GM23248 (cell line): Measurements from ENCODE around the gene CRYBB1. TPM values are rescaled to one million over a fixed set of nuclear protein-coding genes. Genes with fewer than 3 reads are reported as not detected.

Source experiments
- DNase-seq: peaks from one replicate; pipeline ENCODE4 v3.0.0-alpha.2; 2015
- H2AFZ ChIP-seq: fragments of 200-600 bp; sonication (generic); 2 replicates; pipeline ENCODE4 v1.6.1; 2016; ENCODE audit warnings: antibody characterized with exemption
- H3F3A ChIP-seq: fragments of 200-600 bp; sonication (generic); 2 replicates; pipeline ENCODE4 v1.6.1; 2016; ENCODE audit warnings: mild to moderate bottlenecking, antibody characterized with exemption, mixed run types; ENCODE audit not compliant: insufficient read depth
- H3K27ac ChIP-seq: fragments of 200-600 bp; sonication (generic); 2 replicates; pipeline ENCODE4 v1.5.1; 2016; ENCODE audit warnings: mild to moderate bottlenecking
- H3K27me3 ChIP-seq: fragments of 200-600 bp; sonication (generic); replicated peaks from 2 replicates; pipeline ENCODE4 v1.6.1; 2016; ENCODE audit warnings: mild to moderate bottlenecking; ENCODE audit not compliant: insufficient read depth
- H3K36me3 ChIP-seq: fragments of 200-600 bp; sonication (generic); 2 replicates; pipeline ENCODE4 v1.6.1; 2016; ENCODE audit warnings: low read depth, mild to moderate bottlenecking
- H3K4me1 ChIP-seq: fragments of 200-600 bp; sonication (generic); 2 replicates; pipeline ENCODE4 v1.6.1; 2016; ENCODE audit warnings: mild to moderate bottlenecking; ENCODE audit not compliant: insufficient read depth
- H3K4me2 ChIP-seq: fragments of 200-600 bp; sonication (generic); one replicate; pipeline ENCODE4 v1.6.1; 2016; ENCODE audit warnings: mild to moderate bottlenecking; ENCODE audit not compliant: unreplicated experiment
- H3K4me3 ChIP-seq: fragments of 200-600 bp; sonication (generic); 2 replicates; pipeline ENCODE4 v1.5.1; 2016; ENCODE audit warnings: mild to moderate bottlenecking
- H3K79me2 ChIP-seq: fragments of 200-600 bp; sonication (generic); 2 replicates; pipeline ENCODE4 v1.6.1; 2016; ENCODE audit warnings: mild to moderate bottlenecking; ENCODE audit not compliant: insufficient read depth
- H3K9ac ChIP-seq: fragments of 200-600 bp; sonication (generic); 2 replicates; pipeline ENCODE4 v1.6.1; 2016; ENCODE audit warnings: mild to moderate bottlenecking
- H3K9me2 ChIP-seq: fragments of 200-600 bp; sonication (generic); 2 replicates; pipeline ENCODE4 v1.6.1; 2016; ENCODE audit warnings: mixed run types, mild to moderate bottlenecking, moderate library complexity; ENCODE audit not compliant: insufficient read depth
- H3K9me3 ChIP-seq: fragments of 200-600 bp; sonication (generic); one replicate; pipeline ENCODE4 v1.6.1; 2017; ENCODE audit warnings: low read depth
- H4K20me1 ChIP-seq: fragments of 200-600 bp; sonication (generic); 2 replicates; pipeline ENCODE4 v1.6.0; 2016; ENCODE audit not compliant: insufficient read depth
- EZH2 ChIP-seq: fragments of 200-600 bp; sonication (generic); IDR thresholded peaks from 2 replicates; pipeline ENCODE4 v1.6.1; 2018; ENCODE audit warnings: antibody characterized with exemption, mild to moderate bottlenecking; ENCODE audit not compliant: insufficient read depth, poor library complexity, severe bottlenecking
- EZH2phosphoT487 ChIP-seq: fragments of 200-600 bp; sonication (generic); IDR thresholded peaks from 2 replicates; pipeline ENCODE4 v1.6.1; 2018; ENCODE audit warnings: antibody characterized with exemption, moderate library complexity, mild to moderate bottlenecking, low read depth; ENCODE audit not compliant: insufficient read depth
- WGBS, 2 experiments: methylation state at CpG; one replicate each; pipeline ENCODE4 v1.1.6; 2015 to 2017; ENCODE audit warnings: low lambda C conversion rate in 2 of 2, low coverage in 1 of 2; ENCODE audit errors: missing lambda C conversion rate in 2 of 2; 5-methylcytosine and 5-hydroxymethylcytosine counted together
- in situ Hi-C: fragments of 300-500 bp; cut with MboI; formaldehyde crosslinking; loops from 2 replicates; pipeline ENCODE4 v1.15.0; 2020
- polyA plus RNA-seq: library from polyadenylated mRNA; unstranded; fragments of >200 nt; fragmentation: Nextera tagmentation; extraction: Ambion mirVana; gene quantifications from 2 replicates; pipeline ENCODE4 v1.2.1, GENCODE V29; 2016
- total RNA-seq: library from RNA; depleted of rRNA; stranded (reverse); fragments of >200 nt; shearing (Covaris generic); gene quantifications from 2 replicates; pipeline ENCODE4 v1.2.3, GENCODE V29; 2014

The CRYBB1 gene
- total and polyA plus RNA-seq, 2 experiments from 2014 or later, result not detected

GRCh38 chr22:26623984-26624383 is 6.2 kb upstream of the CRYBB1 start:
- in situ Hi-C loops, result no loop called here
- no peak overlapping the region for H2AFZ ChIP-seq
- no peak overlapping the region for H3K4me2 ChIP-seq
- no peak overlapping the region for H3K9ac ChIP-seq
- no peak overlapping the region for H3K27ac ChIP-seq
- DNase-seq, result no peak
- H3K9me2 ChIP-seq, result no peaks in the 10 kb centered on the region
- no peaks in the 10 kb centered on the region for H3K9me3 ChIP-seq
- WGBS, 2 experiments, result 54 to 67% methylated on average over 1 of the region's 1 CpG
- TF ChIP-seq EZH2phosphoT487 (no peak), EZH2 (no peak)
- H3K4me1 ChIP-seq, result no peaks in the 10 kb centered on the region
- H4K20me1 ChIP-seq, result no peaks in the 10 kb centered on the region
- H3K27me3 ChIP-seq, result peaks cover 12% of the 10 kb centered on the region; the same call in 1 of the 2 replicates
- no peak overlapping the region for H3K4me3 ChIP-seq
- H3K36me3 ChIP-seq, result no peaks in the 10 kb centered on the region
- H3K79me2 ChIP-seq, result no peaks in the 10 kb centered on the region
- no peaks in the 10 kb centered on the region for H3F3A ChIP-seq

DNA sequence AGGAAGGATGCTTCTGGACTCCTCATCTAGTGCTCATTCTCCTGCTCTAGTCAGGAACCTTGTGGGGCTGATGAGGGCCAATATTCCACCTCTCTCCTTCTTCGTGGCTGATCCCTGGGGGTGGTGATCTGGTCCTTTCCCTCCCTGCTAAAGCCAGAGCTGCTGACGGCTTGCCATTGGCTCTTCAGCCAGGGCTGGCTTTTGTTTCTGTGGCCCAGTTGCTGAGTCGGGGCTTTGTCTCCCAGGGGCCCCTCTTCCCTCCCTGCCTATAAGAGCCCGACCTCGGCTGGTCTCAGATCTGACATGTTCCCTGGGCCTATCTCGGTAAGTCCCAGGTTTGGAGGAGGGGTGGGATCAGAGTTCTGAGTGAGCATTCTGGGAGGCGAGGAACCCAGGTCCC is 3.8 kb upstream of the CRYBB1 start, which contains the start of gene CRYBA4:
Gene CRYBA4, plus strand, starts transcription at position 301 of the 400 bp plus-strand sequence. CDS start 634 bp downstream, outside the sequence.
- no peak within 1 kb of the TSS for H3K9ac ChIP-seq
- no peak for TF ChIP-seq EZH2
- no peak for TF ChIP-seq EZH2phosphoT487
- DNase-seq, result no peak
- no peak within 1 kb of the TSS for H2AFZ ChIP-seq
- no peak within 1 kb of the TSS for H3K27ac ChIP-seq
- H3K4me1 ChIP-seq, result no peaks in the 10 kb centered on the region
- H3K36me3 ChIP-seq, result no peaks in the 10 kb centered on the region
- H3K27me3 ChIP-seq, result peaks cover 9% of the 10 kb centered on the region; the same call in 1 of the 2 replicates
- H3K9me2 ChIP-seq, result no peaks in the 10 kb centered on the region
- no peak within 1 kb of the TSS for H3K4me3 ChIP-seq
- H3K79me2 ChIP-seq, result no peaks in the 10 kb centered on the region
- no peaks in the 10 kb centered on the region for H3K9me3 ChIP-seq
- H3F3A ChIP-seq, result no peaks in the 10 kb centered on the region
- in situ Hi-C loops, result no loop called here
- no peaks in the 10 kb centered on the region for H4K20me1 ChIP-seq
- no peak within 1 kb of the TSS for H3K4me2 ChIP-seq
- 63% methylated on average over 7 of the region's 7 CpGs for WGBS, 2 experiments

GRCh38 chr22:26620197-26620596 is 2.4 kb upstream of the CRYBB1 start:
- H3K4me3 ChIP-seq, result no peak overlapping the region
- no peak overlapping the region for H3K9ac ChIP-seq
- no peaks in the 10 kb centered on the region for H3K36me3 ChIP-seq
- no peak for TF ChIP-seq EZH2phosphoT487
- no peak for TF ChIP-seq EZH2
- no peaks in the 10 kb centered on the region for H3K4me1 ChIP-seq
- H3K9me3 ChIP-seq, result no peaks in the 10 kb centered on the region
- H3K79me2 ChIP-seq, result no peaks in the 10 kb centered on the region
- WGBS, 2 experiments, result 63 to 66% methylated on average over 2 of the region's 2 CpGs
- DNase-seq, result no peak
- no peaks in the 10 kb centered on the region for H4K20me1 ChIP-seq
- no peak overlapping the region for H2AFZ ChIP-seq
- no peak overlapping the region for H3K27ac ChIP-seq
- in situ Hi-C loops, result no loop called here
- no peak overlapping the region for H3K4me2 ChIP-seq
- no peaks in the 10 kb centered on the region for H3F3A ChIP-seq
- no peaks in the 10 kb centered on the region for H3K9me2 ChIP-seq
- peaks cover 9% of the 10 kb centered on the region; the same call in 1 of the 2 replicates for H3K27me3 ChIP-seq

GRCh38 chr22:26619510-26619909 is 1.7 kb upstream of the CRYBB1 start:
- no peaks in the 10 kb centered on the region for H3F3A ChIP-seq
- H3K4me1 ChIP-seq, result no peaks in the 10 kb centered on the region
- H3K9me3 ChIP-seq, result no peaks in the 10 kb centered on the region
- no peaks in the 10 kb centered on the region for H4K20me1 ChIP-seq
- no peaks in the 10 kb centered on the region for H3K36me3 ChIP-seq
- H3K9me2 ChIP-seq, result no peaks in the 10 kb centered on the region
- H3K27me3 ChIP-seq, result peaks cover 11% of the 10 kb centered on the region; the same call in 1 of the 2 replicates
- no peak overlapping the region for H3K27ac ChIP-seq
- H2AFZ ChIP-seq, result no peak overlapping the region
- no peak overlapping the region for H3K4me2 ChIP-seq
- no peak overlapping the region for H3K4me3 ChIP-seq
- 50 to 56% methylated on average over 6 of the region's 6 CpGs for WGBS, 2 experiments
- no peak overlapping the region for H3K9ac ChIP-seq
- in situ Hi-C loops, result no loop called here
- no peak for TF ChIP-seq EZH2phosphoT487
- H3K79me2 ChIP-seq, result no peaks in the 10 kb centered on the region
- no peak for DNase-seq

- Histone ChIP-seq H3K4me2 (no peak overlapping the region), H3K79me2 (no peaks in the 10 kb centered on the region), H3K36me3 (no peaks in the 10 kb centered on the region), H3K27me3 (0 out of 2 replicates have a peak, but pooled peaks cover 7% of the 10 kb centered on the region), H3K9me3 (no peaks in the 10 kb centered on the region), H3F3A (no peaks in the 10 kb centered on the region), H3K4me1 (no peaks in the 10 kb centered on the region), H3K9ac (no peak overlapping the region), H4K20me1 (no peaks in the 10 kb centered on the region), H3K27ac (no peak overlapping the region), H3K4me3 (no peak overlapping the region), H2AFZ (no peak overlapping the region), H3K9me2 (no peaks in the 10 kb centered on the region)
- no peak for TF ChIP-seq EZH2
- no peak for TF ChIP-seq EZH2phosphoT487
- in situ Hi-C loops, result no loop called here
- no peak for DNase-seq
- 81 to 85% methylated on average over 8 of the region's 8 CpGs for whole genome bisulfite sequencing, 2 experiments
Observed at GRCh38 chr22:26618455-26618854, 628 bp upstream of the CRYBB1 start.
